Raji (cell line): Measurements from ENCODE around the gene ALOX5.

Experiments used
- POLR2A ChIP-seq: IDR thresholded peaks from 2 replicates; pipeline ENCODE4 v1.6.1; 2011; ENCODE audit warnings: low read depth, low read length, control low read depth; ENCODE audit not compliant: insufficient read depth

The ALOX5 gene

GRCh38 chr10:45407542-45407941, 33.5 kb downstream of the ALOX5 start:
- no peak for TF ChIP-seq POLR2A

- no peak for TF ChIP-seq POLR2A
Observed at GRCh38 chr10:45408421-45409319, 34.7 kb downstream of the ALOX5 start.

DNA sequence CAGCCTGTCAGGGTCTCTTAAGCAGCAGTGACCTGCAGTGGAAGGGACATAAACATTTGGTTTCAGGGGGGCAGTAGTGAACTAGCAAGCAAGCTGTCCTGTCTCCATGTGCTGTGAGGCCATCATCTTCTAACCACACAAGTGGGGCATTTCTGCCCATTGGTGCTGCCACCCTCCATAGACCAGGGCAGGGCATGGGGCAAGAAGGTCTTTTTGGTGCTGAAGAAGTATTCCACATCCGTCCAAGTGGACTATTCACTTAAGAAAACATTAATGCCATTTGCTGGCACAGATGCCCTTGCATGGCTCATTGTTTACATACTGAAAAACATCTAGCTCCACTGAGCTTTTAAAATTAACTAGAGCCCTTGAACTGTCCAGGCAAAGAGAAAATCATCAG, 35.8 kb downstream of the ALOX5 start:
- TF ChIP-seq POLR2A: no peak

- TF ChIP-seq POLR2A: no peak
Observed at GRCh38 chr10:45410489-45410806, 36.4 kb downstream of the ALOX5 start.

DNA sequence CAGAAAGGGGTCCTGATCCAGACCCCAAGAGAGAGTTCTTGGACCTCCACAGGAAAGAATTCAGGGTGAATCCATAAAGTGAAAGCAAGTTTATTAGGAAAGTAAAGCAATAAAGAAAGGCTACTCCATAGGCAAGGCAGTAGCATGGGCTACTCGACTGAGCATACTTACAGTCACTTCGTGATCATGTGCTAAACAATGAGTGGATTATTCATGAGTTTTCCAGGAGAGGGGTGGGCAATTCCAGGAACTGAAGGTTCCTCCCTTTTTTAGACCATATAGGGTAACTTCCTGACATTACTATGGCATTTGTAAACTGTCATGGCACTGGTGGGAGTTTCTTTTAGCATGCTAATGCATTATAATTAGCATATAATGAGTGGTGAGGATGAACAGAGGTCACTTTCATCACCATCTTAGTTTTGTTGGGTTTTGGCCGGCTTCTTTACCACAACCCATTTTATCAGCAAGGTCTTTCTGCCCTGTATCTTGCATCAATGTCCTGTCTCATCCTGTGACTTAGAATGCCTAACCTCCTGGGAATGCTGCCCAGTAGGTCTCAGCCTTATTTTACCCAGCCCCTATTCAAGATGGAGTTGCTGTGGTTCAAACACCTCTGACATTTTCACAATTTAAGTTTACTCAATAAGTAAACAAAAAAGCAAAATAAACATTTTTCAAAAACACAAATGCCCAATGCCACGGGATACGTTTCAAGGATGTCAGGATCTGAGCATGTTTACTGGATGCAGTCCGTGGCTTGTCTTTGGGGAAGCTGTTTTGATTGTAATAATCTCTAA, 37.0 kb downstream of the ALOX5 start:
- no peak for TF ChIP-seq POLR2A

DNA sequence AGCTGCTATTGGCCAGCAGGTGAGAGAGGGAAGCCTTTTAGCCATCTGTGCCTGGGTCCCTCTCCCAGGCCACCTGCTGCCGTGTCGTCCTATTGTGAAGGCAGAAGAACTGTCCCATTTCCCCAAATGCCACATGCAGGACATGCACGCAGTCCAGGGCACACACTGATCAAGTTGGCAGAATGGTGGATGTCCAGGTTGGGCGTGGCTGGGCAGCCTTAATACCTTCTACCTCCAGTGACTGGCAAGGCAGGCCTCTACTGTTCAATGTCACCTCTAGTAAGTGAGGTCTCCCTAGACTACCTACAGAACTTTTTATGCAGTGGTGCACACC, 37.6 kb downstream of the ALOX5 start:
- TF ChIP-seq POLR2A: no peak

- TF ChIP-seq POLR2A: no peak
Observed at GRCh38 chr10:45416603-45417002, 42.6 kb downstream of the ALOX5 start.

DNA sequence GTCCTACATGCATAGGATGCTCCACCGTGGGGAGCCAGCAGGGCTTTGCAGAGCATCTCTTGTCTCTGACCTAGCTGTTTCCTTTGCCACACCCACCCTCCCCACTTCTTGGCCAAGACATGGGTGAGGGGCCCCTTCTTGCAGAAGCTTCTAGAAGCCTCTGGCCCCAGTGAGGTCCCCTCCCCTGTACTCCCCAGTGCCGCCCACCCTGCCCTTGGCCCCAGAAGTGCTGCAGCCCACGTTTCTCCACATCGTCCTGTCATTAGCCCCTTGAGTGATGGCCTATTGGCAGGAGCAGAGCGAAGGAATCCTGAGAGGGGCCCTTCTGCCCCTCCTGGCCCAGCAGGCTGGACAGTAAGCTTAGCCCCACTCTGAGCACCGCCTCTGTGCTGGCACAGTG, 43.7 kb downstream of the ALOX5 start:
- TF ChIP-seq POLR2A: no peak

DNA sequence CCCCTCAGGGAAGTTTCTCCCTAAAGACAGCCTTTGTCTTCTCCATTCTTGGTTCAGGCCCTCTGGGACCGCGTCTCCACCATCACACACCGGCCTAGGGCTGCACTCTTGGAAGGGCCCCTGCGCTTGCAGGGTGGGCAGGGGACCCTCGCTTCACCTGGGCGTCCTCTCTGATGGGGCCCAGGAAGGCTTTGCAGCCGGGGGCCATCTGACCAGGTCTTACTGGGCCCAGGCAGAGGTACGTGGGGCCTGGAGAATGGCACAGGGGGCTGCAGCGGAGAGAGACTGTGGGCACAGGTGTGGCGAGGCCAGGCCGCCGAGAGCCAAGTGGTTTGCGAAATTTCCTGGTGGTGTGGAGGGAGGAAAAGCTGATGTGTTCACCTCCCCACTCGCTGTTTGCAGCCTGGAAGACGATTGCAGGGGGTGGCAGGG, 44.4 kb downstream of the ALOX5 start:
- no peak for TF ChIP-seq POLR2A

DNA sequence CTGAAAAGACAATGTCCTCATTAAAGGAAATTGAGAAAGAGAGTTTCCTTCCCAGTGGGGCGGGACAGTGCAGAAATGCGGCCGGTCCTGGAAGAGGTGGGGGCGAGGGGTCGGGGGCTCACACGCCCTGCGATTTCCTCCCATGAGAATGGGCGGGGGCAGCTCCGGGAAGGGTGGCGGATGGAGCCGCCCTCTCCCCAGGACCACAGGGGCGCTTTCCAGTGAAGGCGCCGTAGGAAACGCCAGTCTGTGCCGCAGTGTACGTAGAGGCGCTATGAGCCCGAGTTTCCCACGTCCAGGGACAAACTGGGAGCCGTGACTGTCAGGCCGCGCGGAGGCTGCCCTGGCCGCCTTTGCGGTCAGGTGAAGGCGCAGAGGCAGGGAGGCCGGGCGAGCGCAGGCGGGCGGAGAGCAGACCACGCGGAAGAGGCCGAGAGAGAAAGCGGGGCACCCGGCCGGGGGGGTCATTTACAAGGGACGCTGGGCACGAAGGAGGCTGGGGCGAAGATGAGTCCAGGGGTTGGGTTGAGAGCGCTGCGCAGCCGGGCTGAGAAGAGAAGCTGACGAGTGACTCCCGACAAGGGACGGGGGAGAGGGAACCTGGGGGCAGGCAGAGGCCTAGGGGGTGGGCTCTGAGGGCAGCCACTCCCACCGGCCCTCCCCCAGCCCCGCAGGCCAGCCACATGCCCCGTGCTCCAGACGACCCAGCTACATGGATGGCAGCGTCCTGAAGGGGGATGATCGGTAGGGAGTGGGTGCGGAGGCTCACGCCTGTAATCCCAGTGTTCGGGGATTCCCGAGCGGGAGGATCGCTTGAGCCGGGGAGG, 45.0 kb downstream of the ALOX5 start:
- no peak for TF ChIP-seq POLR2A

DNA sequence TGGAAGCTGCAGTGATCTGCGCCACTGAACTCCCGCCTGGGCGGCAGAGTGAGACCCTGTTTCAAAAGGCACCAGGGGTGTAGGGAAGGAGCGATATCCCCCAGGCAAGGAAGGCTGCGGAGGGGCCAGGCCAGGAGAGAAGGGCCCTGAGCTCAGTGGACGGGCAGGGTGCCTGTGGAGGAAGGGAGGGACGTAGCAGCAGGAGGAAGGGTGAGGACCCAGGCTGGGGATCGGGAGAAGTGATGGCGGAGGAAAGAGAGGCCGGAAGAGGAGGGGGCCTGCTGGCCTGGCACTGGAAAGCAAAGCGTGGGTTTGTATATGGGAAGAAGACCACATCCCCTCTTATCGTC, 45.6 kb downstream of the ALOX5 start:
- no peak for TF ChIP-seq POLR2A

GRCh38 chr10:45420453-45421192, 46.6 kb downstream of the ALOX5 start:
- TF ChIP-seq POLR2A: no peak

DNA sequence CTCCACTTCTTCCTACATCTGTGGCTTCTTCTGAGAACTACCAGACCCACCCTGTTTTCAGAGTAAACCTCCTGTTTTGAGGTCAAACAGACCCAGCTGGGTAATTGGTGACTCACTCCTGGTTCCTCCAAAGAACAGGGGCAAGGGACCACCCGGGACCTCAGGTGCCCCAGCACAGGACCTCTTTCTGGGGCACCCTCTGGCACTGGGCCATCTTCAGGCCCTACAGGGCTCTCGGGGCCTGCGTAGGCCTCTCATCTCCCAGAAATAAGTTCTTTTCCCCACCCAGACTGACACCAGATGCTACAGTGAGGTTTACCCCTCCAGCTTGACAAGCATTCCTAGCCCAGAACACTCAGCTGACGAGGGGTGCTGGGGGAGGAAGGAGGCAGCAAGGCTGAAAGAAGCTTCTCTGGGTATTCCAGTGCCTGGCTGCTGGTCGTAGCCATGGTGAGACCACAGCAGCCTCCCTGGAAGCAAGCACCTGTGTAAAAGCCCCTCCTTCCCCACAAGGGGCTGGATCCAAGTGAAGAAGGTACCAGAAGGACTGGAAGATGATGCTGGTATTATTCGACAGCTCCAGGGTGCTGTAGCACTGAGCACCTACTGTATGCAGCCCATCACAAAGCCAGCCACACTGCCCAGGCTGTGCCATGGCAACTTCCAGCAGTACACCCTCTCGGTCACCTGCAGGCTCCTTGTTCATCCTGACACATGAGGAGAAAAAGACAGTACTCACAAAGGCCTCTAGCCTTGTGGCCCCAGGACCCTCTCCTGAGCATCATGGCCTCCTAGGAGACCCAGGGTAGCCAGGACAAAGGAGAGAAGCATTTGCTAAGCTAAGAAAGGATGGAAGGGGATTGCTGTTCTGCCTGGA, 47.4 kb downstream of the ALOX5 start:
- TF ChIP-seq POLR2A: no peak

DNA sequence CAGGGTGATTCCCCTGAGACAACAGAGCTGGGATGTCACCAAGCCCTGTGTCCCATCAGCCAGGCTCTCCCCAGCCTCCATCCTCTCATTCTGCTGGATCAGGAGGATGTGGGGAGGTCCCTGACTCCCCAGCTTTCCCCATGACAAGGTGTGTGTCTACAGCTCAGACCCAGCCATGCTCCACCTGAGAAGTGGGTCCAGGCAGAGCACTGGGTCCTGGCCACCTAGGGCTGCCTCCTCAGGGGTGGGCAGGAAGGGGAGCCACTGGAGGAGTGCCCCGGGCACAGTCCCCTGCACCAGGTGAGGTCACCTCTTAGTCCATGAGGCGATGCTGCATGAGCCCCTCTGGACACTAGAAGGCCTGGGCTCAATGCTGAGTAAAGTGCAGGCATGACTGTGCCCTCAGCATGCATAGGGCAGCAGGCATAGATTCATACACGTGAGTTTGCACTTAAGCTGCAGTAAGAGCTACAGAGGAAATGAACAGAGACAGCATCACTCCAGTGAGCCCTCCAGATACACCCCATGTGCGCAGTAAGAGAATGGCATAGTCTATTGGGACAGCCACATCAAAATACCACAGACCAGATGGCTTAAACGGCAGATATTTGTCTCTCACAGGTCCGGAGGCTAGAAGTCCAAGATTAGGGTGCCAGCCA, 48.3 kb downstream of the ALOX5 start:
- no peak for TF ChIP-seq POLR2A
